C4-2B (cell line): ENCODE measurements around the gene AUP1.

Experiments used
- H3K27ac ChIP-seq: fragments of 450-650 bp; 2 replicates; pipeline ENCODE4 v1.5.1; 2017
- CTCF ChIP-seq: fragments of 450-650 bp; conservative IDR thresholded peaks from 2 replicates; pipeline ENCODE4 v1.5.1; 2017; ENCODE audit warnings: mild to moderate bottlenecking
- ZFX ChIP-seq: fragments of 450-650 bp; IDR thresholded peaks from 2 replicates; pipeline ENCODE4 v1.6.1; 2017

The AUP1 gene

GRCh38 chr2:74499940-74500577 is 29.4 kb downstream of the AUP1 start:
- no peak overlapping the region for H3K27ac ChIP-seq
- TF ChIP-seq ZFX, result no peak

GRCh38 chr2:74499267-74499939 is 30.1 kb downstream of the AUP1 start, which contains the start of gene LBX2:
TSS of gene LBX2 (minus strand) at chr2:74499603. CDS start at chr2:74499537, 66 bp downstream.
- TF ChIP-seq CTCF, result no peak
- TF ChIP-seq ZFX, result no peak
- H3K27ac ChIP-seq, result no peak within 1 kb of the TSS

GRCh38 chr2:74498500-74499266 is 30.8 kb downstream of the AUP1 start:
- TF ChIP-seq CTCF (no peak), ZFX (no peak)
- no peak overlapping the region for H3K27ac ChIP-seq

GRCh38 chr2:74497777-74498499 is 31.6 kb downstream of the AUP1 start:
- no peak overlapping the region for H3K27ac ChIP-seq
- TF ChIP-seq ZFX (no peak), CTCF (no peak)

- TF ChIP-seq CTCF (no peak), ZFX (no peak)
- H3K27ac ChIP-seq, result no peak overlapping the region
These were observed 32.3 kb downstream of the AUP1 start for GRCh38 chr2:74496997-74497776.

GRCh38 chr2:74495440-74495839 is 34.1 kb downstream of the AUP1 start:
- no peak overlapping the region for H3K27ac ChIP-seq
- no peak for TF ChIP-seq CTCF
- TF ChIP-seq ZFX, result no peak

- no peak overlapping the region for H3K27ac ChIP-seq
- TF ChIP-seq CTCF (no peak), ZFX (no peak)
These were observed 36.0 kb downstream of the AUP1 start for GRCh38 chr2:74493546-74493945.
